Activated gamma-delta T cell treated with Interleukin-2 at 50 U/mL for 16 hours (primary cell): ENCODE results near the gene HPS4.
"Not testable (repeated sequence)": the region's sequence is repeated elsewhere in the genome, so short reads cannot be mapped to it uniquely, and the experiment has no call there.

Experiments used
- DNase-seq: peaks from one replicate; pipeline ENCODE4 v3.0.0-alpha.2; 2020

HPS4 gene

DNA sequence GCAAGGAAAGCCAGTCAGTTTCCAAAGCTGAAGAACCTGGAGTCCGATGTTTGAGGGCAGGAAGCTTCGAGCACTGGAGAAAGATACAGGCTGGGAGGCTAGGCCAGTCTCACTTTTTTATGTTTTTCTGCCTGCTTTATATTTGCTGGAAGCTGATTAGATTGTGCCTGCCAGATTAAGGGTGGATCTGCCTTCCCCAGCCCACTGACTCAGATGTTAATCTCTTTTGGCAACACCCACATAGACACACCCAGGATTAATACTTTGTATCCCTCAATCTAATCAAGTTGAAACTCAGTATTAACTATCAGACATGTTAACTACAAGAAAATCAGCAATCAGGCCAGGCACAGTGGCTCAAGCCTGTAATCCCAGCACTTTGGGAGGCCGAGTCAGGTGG is 44.8 kb downstream of the HPS4 start:
- DNase-seq: not testable (repeated sequence)

DNA sequence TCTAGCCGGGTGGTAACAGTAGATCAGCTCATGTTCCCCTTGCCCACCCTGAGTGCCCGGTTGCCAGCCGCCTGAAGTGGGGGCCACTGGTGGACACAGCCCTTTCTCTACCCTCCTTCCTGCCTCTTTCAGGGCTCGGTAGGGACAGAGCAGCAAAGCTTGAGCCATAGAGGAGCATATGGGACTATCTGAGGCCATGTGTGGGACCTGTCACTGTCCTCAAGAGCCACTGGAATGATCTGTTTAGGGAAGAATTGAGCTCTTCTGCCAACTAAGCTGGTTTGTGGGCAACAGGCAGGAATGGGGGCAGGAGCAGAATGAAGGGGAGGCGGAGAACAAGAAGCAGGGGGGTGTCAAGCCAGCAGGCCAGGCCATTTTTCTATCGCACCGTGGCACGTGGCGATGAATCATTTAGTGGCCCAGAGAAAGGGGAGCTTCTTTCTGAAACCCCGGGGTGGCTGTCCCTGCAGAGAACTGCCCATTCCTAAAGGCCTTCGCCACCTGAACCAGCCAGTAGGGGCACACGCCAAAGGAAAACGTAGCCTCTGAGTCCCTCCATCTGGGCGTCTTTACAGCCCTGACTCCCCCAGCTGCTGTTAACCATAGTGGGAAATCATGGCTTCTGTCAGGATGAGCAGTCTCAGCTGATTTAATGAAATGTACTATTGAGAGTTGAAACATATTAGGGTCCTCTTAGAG is 45.7 kb downstream of the HPS4 start:
- DNase-seq: no peak

DNA sequence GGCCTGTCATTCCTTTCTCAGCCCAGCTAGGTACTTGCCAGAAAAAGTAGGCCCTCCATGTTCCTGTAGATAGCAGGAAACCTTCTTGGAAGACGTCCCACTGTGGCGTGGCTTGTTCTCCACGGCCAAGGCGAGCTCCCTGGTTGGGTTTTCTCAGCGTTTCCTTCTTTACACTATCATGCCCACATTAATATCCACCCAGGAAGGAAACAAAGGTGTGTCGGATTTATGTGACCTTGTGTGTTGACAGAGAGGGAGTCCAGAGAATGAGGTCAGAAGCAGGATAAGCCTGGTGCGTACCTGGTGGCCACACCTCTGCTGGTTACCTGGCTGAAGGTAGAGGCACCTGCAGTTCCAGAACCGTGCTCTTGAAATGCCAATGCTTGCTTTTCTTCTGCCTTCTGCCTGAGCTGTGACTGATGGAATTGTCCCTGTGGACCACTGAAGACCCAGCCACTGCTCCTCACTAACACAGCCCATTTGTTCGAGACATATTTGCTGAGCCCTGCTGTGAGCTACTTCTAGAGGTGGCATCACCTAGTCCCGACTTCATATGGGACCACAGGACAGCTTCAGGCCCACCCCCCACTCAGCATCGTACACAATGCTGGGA is 46.6 kb downstream of the HPS4 start:
- no peak for DNase-seq

DNA sequence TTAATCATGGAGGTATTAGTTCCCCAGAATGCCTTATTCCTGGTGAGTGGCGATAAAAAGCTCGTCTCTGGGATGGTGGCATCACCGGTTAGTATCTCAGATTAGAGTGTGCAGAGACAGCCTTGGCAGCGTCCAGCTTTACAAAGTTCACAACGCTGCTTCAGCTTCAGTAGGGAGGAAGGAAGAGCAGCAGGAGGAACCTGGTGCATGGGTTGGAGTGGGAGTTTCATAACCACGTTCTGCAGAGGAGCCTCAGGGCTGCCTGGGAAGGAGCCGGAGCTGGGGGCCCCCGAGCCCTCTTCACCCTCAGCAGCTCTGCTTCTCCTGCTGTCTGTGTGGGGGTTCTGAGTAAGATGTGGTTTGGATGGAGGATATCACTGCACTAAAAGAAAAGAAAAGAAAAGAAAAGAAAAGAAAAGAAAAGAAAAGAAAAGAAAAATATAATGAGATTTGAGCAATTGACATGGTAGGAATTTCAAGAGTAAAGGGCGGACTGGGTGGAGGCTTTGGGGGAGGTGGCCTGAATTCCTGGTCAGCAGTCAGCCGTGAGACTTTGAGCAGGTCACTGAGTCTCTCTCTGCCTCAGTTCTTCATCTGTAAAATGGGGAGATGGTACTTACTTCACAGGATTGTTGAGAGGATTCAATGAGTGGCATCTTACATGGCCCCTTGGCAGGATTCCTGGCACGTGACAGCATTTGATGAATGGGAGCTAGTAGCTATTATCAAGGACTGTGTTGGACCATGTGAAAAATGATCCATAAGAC is 48.1 kb downstream of the HPS4 start:
- DNase-seq: no peak

DNA sequence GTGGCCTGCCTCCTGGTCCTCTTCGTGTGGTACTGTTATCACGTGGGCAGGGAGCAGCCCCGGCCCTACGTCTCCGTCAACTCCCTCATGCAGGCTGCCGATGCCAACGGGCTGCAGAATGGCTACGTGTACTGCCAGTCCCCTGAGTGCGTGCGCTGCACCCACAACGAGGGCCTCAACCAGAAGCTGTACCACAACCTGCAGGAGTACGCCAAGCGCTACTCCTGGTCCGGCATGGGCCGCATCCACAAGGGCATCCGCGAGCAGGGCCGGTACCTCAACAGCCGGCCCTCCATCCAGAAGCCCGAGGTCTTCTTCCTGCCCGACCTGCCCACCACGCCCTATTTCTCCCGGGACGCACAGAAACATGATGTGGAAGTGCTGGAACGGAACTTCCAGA is 49.8 kb downstream of the HPS4 start:
- no peak for DNase-seq

DNA sequence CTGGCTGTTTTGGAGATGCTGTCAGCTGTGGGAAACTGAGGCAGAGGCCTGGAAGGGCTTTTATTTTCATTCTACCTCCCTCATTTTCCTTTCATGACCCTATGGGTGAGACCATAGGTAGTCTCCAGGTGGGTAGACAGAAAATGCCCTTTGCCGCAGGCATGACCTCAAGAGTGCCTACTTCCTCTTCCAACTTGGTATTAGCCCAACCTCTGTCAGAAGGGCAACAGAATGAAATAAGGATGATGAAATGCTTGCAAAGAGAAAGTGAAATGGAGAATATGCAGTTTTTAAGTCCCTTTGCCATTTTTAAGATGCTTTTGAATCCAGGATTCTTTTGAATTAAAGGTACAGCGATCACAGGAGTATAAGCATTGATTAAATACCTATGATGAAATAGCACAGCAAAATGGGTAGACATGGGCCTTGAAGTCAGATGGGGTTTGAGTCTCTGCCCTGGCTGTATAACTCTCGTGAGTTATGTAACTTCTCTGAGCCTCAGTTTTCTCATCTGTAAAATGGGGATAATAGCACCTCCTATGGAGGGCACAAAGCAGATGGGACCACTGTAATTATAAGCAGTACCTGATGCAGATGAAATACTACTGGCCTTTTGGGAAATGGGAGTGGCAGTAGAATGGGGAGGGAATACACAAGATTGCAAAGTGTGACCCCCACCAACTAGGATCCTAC is 50.8 kb downstream of the HPS4 start:
- DNase-seq: no peak

DNA sequence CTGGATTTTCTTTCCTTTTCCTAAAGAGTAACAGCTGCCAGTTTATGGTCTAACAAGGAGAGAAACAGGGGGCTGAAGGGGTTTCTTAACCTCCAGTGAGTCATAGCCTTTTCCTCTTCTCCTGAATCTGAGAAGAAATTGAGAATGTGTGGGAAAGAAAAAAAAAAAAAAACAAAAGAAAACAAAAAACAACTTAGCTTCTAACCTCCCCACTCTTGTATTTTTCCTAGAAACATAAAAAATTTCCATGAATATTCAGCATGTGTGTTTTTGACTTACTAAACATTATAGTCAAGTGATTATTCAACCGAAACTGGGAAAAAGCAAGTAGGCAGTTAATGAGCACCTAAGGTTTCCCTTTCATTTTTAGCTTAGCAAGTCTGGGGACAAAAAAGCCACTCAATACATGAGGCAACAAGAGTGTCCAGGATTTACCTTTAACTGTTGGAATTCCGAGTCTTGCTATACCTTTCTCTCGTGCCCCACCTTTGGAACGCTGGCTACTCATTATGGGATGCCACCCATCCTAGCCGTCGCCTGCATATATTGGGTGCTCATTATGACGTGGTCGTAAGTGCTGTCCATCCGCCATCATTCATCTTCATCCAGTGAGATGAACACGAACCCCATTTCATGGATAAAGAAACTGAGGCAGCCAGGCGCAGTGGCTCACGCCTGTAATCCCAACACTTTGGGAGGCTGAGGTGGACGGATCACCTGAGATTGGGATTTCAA is 52.2 kb downstream of the HPS4 start:
- no peak for DNase-seq

DNA sequence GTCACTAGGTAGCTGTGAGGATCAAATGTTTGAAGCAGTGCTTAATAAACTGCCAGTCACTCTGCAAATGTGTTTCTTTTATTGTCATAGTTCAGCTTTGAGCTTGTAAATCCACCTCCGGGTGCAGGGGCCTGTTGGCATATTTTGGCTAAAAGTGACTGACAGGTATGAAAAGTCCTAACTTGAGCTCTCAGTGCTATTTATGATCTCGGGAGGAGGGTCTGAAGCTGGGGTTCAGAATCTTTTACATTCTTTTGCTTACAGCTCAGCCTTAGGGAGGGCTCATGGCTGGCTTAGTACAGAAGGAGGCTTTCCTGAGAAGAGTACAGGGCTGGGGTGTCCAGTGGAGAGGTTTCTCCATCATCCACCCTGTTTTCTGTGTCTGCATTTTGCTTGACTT is 53.0 kb downstream of the HPS4 start:
- DNase-seq: no peak

DNA sequence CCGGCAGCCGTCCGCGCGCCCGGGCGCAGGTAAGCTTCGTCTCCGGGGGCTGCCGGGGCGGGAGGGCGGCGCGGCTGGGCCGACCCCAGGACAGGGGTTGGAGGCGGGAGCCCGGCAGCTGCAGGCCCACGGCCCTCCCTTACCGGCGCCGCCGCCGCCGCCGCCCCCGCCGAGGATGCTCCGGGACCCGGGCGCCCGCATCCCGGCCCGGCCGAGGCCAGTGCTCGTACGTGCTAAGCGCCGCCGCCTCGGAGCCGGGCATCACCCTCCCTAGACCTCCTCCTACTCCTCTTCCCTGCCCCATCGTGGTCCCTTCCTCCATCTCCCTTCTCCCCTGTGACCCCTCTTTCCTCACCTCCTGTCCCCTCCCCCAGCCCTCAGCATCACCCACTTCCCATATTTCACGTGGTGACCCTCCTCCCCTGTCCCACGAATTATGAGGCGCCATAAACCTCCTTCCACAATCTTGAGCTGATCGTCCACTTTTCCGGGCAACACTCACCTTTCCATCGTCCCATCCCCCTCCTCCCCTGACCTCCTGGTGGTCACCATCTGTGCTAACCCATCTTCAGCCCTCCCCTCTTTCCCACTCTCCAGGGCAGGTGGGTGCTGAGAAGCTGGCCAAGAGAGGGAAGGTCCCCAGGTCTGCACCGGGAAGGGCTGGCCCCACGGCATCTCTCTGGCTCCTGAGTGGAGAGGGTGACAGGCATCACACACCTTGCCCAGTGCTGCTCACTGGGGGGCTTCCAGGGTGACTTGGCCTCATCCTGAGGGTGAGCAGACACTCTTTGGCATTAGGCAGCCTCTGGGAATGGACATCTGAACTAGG is 53.9 kb downstream of the HPS4 start:
- DNase-seq: no peak

DNA sequence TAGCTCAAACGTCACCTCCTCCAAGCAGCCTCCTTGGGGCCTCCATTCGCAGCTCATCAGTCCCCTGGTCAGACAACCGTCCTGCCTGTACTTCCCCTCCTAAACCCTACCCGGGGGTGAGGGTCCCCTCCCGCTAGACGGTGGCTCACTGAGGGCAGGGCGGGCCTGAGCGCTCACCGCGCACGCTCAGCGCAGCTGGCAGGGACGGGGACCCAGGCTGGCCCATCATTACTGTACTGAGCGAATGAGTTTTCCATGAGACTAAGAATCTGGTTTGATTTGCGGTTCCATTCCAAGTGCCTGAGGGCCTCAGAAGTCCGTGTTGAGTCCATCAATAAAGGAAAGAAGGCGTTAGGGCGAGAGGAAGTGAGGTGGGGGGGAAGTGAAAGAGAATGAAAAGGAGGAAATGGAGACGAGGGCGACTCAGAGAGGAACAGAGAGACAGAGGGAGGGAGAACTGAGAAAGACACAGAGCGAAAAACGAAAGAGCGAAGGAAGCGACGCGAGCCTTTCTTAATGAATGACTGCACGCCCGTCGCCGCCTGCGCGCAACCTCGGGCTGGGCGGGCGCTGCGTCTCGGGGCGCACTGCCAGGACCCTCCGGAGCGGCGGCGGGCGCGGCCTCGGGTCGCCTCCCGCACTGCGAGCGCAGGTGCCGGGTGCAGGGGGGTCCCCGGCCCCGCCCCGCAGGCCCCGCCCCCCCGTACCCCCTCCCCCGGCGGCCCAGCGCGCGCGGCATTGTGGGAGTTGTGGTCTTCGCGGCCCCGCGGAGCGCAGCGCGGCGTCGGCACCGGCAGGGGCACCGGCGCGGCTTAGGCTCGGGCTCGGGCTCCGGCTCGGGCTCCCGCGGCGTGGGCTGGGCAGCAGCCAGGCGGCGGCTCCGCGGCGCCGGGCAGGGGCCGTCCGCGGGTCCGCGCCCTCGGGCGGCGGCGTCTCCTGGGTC is 54.8 kb downstream of the HPS4 start, which contains the start of gene ASPHD2:
ASPHD2 (plus strand) TSS at position 746 of the 943 bp plus-strand sequence. CDS start 4,356 bp downstream, outside the sequence.
- DNase-seq: peak; percentile 69

DNA sequence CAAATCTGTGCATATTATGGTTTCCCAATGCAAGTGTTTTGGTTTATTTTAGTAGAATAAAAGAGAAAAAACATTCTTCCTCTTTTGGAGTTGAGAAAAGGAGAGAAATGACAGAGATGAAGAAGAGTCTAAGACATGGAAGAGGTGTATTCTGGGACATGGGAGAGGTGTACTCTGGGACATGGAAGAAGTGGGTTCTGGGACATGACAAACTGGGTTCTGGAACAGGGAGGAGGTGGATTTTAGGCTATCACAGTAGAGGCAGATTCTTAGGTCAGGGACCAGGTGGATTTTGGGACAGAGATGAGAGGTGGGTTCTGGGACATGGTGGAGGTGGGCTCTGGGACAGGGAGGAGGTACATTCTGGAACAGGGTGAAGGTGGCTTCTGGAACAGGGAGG is 56.7 kb downstream of the HPS4 start:
- no peak for DNase-seq

DNA sequence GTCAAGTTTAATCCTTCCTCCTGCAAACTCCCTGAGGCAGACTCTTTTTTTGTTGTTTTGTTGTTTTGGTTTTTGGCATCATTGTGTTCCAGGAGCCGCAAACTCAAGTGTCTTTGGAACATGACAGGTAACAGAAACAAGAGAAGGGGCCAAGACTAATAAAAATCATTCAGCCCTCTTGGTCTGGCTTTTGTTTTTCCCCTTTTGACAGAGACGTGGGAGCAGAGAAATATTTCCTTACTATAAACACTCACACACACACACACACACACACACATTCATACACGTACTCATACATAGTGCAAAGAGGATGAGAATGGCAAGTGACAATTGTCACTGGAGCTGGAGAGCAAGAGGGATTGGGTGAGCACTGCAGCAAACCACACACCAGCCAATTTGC is 65.0 kb downstream of the HPS4 start:
- DNase-seq: no peak

DNA sequence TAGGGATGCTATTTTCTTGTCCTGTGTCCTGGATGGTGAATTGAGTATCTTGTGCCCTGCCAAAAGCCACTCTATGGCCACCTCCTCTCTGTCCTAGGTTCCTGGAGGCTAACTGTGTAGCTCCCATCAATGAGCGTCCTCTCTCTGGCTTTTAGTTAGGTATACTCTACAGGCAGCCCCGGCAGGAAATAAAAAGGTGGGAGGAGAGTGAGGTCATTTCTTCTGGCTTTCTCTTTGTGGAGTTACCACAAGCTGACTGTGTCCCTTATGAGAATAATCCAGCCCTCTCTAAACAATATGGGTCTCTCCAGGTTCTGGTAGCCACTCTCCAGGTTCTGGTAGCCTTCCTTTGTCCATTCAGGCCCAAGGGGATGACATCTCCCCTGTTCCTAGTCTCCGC is 66.2 kb downstream of the HPS4 start:
- DNase-seq: no peak

DNA sequence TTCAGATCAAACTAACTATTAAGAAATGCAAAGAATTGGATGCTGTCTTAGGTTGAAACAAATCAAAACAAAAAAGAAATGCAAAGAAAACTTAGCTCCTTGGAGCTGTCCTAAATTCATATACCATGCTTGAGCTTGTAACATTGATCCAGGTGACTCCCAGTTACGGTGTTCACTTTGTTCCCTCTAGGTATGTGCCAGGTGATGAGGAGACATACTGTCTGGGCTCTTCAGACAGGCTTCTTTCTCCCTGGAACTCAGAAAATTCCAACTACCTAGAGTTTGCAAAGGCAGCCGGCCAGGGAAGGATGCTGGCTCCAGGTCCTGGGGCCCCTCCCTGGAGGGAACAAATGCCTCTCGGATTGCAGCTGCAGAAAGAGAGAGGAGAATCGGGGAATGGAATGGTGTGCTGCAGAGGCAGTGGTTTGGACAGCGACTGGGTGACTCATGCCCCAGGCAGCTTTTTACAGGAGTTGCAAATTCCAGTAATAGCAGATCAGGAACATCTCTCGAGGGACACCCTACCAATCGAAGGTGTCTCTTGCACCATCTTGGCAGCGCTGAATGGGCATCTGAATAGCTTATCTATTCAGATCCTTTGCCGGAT is 66.8 kb downstream of the HPS4 start:
- no peak for DNase-seq

DNA sequence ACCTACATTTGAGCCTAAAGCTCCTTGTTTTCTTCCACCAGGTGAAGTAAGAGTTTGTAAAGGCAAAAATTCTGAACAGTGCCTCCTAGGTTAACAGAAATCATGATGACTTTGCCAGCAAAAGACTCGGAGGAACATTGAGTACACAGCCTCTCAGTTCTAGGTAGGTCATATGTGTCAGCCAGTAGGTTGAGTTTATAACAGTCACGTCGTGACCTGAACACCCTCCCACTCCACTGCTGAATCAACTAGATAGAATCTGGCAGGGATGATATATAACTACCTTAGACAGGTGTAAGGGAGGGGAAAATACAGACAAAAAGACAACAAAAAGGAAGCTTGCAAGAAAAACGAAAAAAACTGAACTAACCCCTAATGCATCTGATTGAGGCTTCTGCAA is 67.3 kb downstream of the HPS4 start:
- DNase-seq: no peak

DNA sequence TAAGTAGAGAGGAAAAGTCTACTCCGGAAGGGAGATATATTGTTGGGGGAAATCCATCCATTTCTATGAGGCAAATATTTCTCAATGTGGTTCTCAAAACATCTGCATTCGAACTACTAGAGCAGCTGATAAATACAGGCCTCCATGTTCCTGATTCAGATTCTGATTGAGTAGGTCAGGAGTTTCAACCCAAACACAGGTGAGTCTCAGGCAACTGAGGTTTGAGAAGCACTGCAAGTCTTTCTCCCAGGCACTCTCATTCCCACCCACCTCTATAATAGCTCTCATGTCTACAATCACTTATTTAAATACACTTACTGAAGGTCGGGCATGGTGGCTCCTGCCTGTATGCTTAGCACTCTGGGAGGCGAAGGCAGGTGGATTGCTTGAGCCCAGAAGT is 69.2 kb downstream of the HPS4 start:
- no peak for DNase-seq

DNA sequence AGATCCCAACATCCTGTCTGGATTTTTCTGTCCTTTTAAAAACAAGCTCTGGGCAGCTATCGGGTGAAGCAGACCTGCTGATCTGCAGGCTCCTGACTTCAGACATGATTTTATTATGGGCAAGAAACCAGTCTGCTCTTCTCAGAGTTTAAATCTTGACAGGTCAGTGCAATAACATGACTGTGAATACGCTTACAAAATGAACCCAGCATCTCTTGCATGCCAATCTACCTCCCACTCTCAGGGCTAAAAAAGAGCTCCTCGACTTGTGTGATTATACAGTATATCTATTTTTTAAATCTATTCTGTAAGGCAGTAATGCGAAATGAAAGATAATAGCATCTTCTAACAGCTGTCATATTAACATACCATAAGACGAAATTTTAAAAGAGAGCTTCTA is 73.2 kb downstream of the HPS4 start:
- no peak for DNase-seq

DNA sequence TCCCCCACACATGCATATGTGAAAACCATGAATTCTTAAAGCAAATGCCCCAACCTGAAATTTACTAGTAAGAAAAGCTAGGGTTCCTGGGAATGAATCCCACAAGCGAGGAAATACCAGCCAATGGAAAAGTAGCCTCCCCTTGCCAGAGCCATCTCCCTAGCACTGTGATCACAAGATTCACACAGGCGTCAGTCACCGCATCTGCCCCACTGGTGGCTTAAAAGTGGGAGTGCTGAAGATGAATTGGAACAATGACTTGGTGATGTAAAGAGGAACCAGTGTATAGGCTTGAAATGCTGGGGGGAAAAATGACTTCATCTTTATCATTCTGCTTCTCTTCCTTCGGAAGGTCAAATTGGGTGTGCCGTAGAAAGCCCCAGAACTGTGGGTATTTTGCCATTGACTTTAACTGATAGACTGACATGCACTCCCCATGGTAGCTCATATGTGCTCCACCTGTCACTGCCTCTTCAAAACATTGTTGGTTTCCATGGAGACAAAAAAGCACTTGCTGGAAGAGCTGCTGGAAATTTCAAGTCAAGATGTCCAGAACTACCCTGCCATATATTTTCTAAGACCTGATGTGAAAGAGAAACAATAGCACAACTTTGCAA is 73.8 kb downstream of the HPS4 start:
- DNase-seq: no peak

DNA sequence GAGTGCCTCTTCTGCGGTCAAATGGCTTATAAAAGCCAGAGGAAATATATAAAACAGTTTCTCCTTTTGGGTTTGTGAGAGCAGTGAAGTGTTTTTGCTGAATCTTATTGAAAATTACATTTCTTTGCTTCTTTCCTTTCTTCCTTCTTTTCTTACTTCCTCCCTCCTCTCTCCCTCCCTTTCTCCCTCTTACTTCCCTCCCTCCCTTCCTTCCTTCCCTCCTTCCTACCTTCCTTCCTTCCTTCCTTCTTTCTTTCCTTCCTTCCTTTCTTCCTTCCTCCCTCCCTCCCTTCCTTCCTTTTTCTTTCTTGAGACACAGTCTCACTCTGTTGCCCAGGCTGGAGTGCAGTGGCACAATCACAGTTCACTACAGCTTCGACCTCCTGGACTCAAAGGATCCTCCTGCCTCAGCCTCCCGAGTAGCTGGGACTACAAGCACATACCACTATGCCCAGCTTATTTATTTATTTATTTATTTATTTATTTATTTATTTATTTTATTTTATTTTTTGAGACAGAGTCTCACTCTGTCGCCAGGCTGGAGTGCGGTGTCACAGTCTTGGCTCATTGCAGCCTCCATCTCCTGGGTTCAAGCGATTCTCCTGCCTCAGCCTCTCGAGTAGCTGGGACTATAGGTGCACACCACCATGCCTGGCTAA is 74.9 kb downstream of the HPS4 start:
- not testable (repeated sequence) for DNase-seq
